ENCODE results near the gene C22orf31. TPM values are rescaled to one million over a fixed set of nuclear protein-coding genes. Genes with fewer than 3 reads are reported as not detected.

C22orf31 gene
- total RNA-seq, 1 experiment from 2014 or later = not detected

- POLR2A ChIA-PET = interaction anchor here (0.6 kb wide), 1 partner anchor 185 kb away, joined by 6 read pairs; no protein-coding TSS in a partner anchor
- no peak for ATAC-seq
These were observed 6.3 kb downstream of the C22orf31 start for GRCh38 chr22:29055192-29055830.

GRCh38 chr22:29054251-29054767, 7.3 kb downstream of the C22orf31 start:
- no peaks in the 10 kb centered on the region for H3K27me3 ChIP-seq (ENCODE audit: control insufficient read depth, insufficient read depth, low read length)
- H3K27ac ChIP-seq (ENCODE audit: low read length) = no peak overlapping the region
- ChIA-PET POLR2A (no interaction called here), CTCF (no interaction called here)
- TF ChIP-seq SIN3A (IDR thresholded peaks at IDR 0.05; ENCODE audit: borderline replicate concordance, insufficient read depth, low read depth, low read length) = no peak
- TF ChIP-seq POLR2AphosphoS5 (IDR thresholded peaks at IDR 0.05; ENCODE audit: low read depth, low read length) = no peak
- no peak for TF ChIP-seq REST (IDR thresholded peaks at IDR 0.05; ENCODE audit: insufficient read depth in 1 of 2, low read depth in 2 of 2, low read length in 1 of 2)
- BruUV-seq (replicated peaks) = no TSS peak
- in situ Hi-C loops (cut with HindIII; ENCODE audit: low pct_unique_long_range_greater_than_20kb, low sequenced_read_pairs) = no loop called here
- H3K4me3 ChIP-seq (ENCODE audit: low read depth in 2 of 2, low read length in 2 of 2) = no peak overlapping the region
- ATAC-seq = no peak
- intact Hi-C loops (cut with micrococcal nuclease; ENCODE audit: unreplicated experiment) = no loop called here
- no peaks in the 10 kb centered on the region for H3K36me3 ChIP-seq (ENCODE audit: control insufficient read depth, insufficient read depth, low read length)
- no peaks in the 10 kb centered on the region for H3K4me1 ChIP-seq (ENCODE audit: control insufficient read depth, insufficient read depth, low read length)
- H3K9me3 ChIP-seq (ENCODE audit: control insufficient read depth, insufficient read depth, low read depth, low read length) = no peaks in the 10 kb centered on the region
- no peak for DNase-seq (ENCODE audit: low read depth, low spot score)

More at GRCh38 chr22:29055192-29055830, 6.3 kb downstream of the C22orf31 start:
- in situ Hi-C loops (cut with HindIII; ENCODE audit: low pct_unique_long_range_greater_than_20kb, low sequenced_read_pairs) = no loop called here
- DNase-seq (ENCODE audit: low read depth, low spot score) = no peak
- CTCF ChIA-PET = no interaction called here
- intact Hi-C loops (cut with micrococcal nuclease; ENCODE audit: unreplicated experiment) = no loop called here
- no TSS peak for BruUV-seq (replicated peaks)
- Histone ChIP-seq H3K4me3 (ENCODE audit: low read depth in 2 of 2, low read length in 2 of 2) (no peak overlapping the region), H3K9me3 (ENCODE audit: control insufficient read depth, insufficient read depth, low read depth, low read length) (no peaks in the 10 kb centered on the region), H3K27ac (ENCODE audit: low read length) (no peak overlapping the region), H3K36me3 (ENCODE audit: control insufficient read depth, insufficient read depth, low read length) (no peaks in the 10 kb centered on the region), H3K4me1 (ENCODE audit: control insufficient read depth, insufficient read depth, low read length) (no peaks in the 10 kb centered on the region), H3K27me3 (ENCODE audit: control insufficient read depth, insufficient read depth, low read length) (no peaks in the 10 kb centered on the region)
- TF ChIP-seq POLR2AphosphoS5 (IDR thresholded peaks at IDR 0.05; ENCODE audit: low read depth, low read length) (no peak), REST (IDR thresholded peaks at IDR 0.05; ENCODE audit: insufficient read depth in 1 of 2, low read depth in 2 of 2, low read length in 1 of 2) (no peak), SIN3A (IDR thresholded peaks at IDR 0.05; ENCODE audit: borderline replicate concordance, insufficient read depth, low read depth, low read length) (no peak), TCF7L2 (IDR thresholded peaks at IDR 0.05; ENCODE audit: low read depth, low read length) (no peak), CTCF (IDR thresholded peaks at IDR 0.05) (no peak)

Data from Panc1 (cell line).